Activated CD8-positive, alpha-beta memory T cell treated with anti-CD3 and anti-CD28 coated beads, Interleukin-2, amount 50 U/mL, for 1 hour (primary cell): ENCODE results near the gene TMEM132A.

Source experiments
- DNase-seq: peaks from one replicate; pipeline ENCODE4 v3.0.0-alpha.2; 2020; ENCODE audit errors: extremely low read depth

Gene TMEM132A

DNA sequence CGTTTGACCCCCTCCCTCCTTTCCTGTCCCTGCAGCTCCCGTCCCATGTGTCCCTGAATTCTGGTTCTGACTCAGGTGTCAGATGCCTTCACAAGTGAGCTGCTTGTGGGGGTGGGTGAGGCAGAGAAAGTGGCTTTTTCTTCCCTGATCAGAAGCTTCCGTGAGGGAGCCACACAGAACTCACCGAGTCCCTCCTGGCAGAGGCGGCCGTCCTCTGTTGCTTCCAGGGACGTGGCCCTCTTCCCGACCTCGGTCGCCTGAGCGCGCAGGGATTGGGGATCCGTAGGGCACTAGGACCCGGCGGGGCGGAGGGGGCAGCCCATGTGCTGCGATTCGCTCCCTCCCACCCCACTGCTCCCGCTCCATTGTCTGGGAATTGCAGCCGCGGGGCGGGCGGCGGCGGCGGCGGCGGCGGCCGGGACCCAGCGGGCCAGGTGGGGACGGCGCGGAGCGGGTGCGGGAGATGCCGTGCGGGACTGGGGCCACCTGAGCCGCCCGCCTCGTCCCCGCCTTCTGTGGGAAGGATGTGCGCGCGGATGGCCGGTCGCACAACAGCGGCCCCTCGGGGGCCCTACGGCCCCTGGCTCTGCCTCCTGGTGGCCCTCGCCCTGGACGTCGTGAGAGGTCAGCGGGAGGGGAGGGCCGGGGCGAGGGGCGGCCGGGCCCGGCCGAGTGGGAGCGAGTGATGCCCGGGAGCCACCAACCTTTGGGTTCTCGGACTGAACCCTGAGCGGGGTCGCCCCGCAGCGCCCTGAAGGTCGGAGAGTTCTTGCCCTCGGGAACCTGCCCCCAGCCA is at the start of gene TMEM132A:
Gene TMEM132A (plus strand): TSS at position 351 of the 796 bp plus-strand sequence. CDS start 174 bp downstream, at position 525.
- DNase-seq: no peak

DNA sequence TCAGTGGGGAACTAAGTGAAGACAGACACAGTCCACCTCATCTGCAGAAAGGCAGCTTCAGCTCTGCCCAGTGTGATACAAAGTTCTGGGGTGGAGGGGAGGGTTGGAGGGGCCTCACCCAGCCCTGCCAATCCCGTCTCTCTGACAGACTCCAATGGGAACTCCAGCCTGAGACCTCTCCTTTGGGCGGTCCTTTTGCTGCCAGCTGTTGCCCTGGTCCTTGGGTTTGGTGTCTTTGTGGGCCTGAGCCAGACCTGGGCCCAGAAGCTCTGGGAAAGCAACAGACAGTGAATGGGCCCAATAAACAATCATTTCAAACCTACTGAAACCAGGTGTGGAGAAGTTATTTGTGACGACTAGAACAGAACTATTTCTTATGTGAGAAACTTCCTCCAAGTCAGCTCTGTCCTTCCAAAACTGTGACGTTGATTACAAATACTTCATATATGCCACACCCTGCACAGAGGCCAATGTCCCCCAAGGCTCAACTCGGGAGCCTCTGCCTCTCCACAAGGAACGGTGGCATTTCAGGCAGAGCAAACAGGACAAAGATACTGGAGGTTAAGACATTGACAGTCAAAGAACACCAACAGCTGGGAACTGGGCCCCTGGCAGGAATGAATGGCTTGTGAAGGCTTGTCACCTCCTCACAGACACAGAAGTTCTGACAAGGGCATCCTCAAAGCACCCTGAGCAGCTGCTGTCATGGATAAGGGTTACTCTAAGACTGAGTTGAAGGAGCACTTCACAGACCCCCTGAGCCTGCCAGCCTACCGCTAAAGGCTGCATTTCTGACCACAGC is 48.7 kb upstream of the TMEM132A start:
- no peak for DNase-seq

DNA sequence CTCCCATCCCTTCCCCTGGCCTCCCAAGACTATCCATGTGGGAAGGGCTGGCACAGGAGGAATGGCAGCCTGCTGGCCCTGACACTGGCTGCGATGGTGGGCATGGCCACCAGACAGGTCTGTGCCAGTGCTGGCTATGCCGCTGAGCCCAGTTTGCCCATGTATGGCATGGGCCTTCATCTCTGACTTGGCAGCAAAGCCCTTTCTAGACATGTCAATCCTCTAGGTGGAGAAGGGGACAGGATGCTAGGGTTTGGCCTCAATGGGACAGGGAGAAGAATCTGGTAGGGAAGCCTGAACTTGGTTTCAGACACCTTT is 48.1 kb upstream of the TMEM132A start:
- no peak for DNase-seq

DNA sequence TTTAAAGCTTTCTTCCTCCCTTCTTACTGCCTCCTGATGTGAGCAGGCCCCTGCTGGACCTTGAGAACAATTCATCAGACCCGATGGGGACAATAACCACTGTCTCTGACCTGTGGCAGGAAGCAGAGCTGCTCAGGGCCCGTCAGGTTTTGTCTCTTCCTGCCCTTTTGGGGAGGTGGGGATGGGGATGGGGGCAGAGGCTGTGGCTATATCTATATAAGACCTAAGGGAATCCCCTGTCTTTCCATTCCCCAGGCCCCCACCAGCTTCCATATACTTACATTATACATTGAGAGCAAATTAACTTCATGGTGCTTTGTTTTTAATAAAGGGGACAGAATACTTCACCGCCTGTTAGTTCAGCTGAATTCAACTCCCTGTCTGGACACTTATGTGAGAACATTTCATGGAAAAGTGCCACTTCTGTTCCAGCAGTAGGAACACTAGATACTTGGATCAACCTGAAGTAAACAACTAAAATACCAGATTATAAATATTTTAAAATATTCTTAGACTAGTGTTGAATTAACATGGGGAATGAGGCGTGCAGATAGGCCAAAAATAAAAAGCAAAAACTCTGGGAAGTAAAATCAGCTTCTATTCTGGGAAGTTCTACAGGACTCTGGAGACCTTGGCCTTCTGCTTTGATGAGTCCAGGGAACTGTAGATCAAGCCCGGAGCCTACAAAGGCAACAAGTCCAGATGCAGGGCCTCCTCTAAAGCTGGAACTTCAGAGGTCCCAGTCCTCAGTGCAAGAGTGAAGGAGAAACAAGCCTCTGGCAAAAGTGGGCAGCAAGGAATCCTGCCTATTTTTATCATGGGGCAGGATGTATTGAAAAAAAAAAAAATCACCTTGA is 45.8 kb upstream of the TMEM132A start:
- no peak for DNase-seq

DNA sequence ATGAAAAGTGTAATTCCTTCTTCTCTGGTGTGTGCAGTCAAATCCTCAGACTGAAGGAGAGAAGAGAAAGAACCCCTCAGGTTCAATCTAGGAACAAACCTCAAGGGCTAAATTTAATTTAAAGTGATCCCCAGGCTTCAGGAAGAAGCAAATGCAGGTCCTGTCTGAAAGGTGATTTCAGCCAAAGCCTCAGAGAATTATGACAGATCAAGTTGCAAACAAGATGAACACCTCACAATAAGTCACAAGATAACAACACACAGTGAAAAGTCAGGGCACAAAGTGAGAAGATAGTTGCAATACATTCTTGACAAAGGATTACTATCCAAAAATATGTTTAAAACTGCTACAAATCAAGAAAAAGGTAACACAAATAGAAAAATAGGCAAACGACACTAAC is 45.2 kb upstream of the TMEM132A start:
- DNase-seq: no peak

DNA sequence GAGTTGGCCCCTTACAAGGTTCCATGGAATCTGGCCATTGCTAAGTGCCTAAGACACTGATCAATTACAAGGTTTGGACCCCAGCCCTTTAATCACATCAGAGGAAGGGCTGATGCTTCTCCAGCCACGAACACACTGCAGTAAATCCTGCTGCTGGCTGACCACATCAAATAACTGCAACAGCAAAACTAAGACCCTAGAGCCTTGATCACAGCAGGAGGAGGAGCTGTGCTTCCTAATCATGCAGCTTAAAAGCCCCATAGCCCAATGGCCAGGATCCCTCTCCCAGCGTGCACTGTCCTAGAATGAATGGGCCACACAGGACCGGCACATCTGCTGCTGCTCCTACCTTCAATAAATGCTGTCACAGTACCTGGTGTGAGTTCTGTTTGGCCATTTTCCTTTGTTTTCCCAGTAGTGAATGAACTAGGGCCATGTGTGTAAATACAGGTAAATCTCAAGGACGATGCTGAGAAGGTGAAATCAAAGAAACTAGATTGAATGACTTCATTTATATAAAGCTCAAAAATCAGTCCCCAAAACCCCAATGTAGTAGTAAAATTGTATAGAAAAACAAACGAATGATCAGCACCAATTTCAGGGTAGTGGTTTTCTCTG is 44.2 kb upstream of the TMEM132A start:
- no peak for DNase-seq

DNA sequence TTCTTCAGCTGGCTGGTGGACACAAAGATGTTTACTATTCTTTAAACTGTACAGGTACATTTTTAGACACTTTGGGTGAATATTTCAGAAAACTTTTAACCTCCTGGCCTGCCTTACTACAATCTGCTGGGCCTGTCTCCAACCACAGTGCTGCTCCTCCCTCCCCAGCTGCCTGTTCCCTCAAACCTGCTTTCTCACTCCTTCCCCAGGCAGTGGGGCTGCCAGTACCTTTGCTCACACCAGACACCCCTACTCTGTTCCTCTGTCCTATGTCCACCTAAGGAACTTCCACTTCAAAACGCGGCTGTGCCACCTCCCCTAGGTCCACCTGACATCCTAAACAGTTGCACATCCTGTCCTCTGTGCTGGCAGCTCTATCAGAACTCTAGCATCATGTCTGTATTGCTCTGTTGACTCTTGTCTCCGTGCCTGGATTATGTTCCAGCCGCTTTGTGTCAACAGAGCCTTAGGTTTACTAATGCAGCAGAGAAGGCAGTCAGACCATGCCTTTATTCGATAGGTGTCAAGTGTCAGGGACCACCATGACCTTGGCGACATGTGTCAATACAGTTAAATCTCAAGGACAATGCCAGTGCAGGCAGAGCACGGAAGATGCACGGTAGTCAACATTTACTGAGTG is 43.5 kb upstream of the TMEM132A start:
- DNase-seq: no peak

- no peak for DNase-seq
Measured at GRCh38 chr11:60887556-60887955, 36.7 kb upstream of the TMEM132A start.

DNA sequence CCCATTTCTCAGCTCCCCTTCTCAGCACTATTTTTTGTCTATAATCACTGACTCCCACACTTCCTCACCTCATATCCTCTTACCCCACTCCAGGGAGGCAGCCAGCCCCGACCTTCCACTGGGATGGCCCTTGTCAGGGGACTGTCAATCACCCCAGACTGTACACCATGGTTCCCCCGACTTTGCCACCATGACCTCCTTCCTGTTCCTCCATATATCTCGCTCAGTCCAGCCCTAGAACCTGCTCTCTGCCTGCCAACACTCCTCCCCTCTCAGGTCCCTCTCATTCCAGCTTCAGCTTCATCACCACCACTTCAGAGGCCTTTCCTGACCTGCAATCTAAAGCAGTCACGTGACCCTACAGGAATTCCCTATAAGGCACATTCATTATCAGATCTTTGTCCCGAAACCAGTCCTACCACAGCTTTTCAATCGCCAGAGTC is 34.4 kb upstream of the TMEM132A start:
- DNase-seq: no peak

- no peak for DNase-seq
Measured at GRCh38 chr11:60890696-60891095, 33.6 kb upstream of the TMEM132A start.

- no peak for DNase-seq
Measured at GRCh38 chr11:60891103-60891741, 33.0 kb upstream of the TMEM132A start.

DNA sequence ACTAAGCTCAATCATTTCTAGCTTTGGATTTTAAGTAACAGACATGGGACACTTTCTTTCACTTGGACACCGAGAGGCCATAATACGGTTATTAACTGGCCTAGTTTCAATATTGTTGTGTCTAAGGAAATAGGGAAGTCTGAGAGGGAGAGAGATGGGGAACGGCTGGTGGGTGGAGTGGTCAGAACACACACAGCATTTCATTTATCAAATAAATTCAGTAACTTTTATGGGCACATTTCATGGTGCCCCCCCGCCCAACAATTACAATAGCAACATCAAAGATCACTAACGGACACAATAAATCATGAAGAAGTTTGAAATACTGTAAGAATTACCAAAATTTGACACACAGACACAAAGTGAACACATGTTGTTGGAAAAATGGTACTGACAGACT is 28.6 kb upstream of the TMEM132A start:
- DNase-seq: no peak

- DNase-seq: no peak
Measured at GRCh38 chr11:60897496-60897895, 26.8 kb upstream of the TMEM132A start.

GRCh38 chr11:60899046-60899936 is 25.0 kb upstream of the TMEM132A start:
- no peak for DNase-seq

GRCh38 chr11:60899977-60900376 is 24.3 kb upstream of the TMEM132A start:
- no peak for DNase-seq

GRCh38 chr11:60900673-60901404 is 23.4 kb upstream of the TMEM132A start:
- DNase-seq: no peak

GRCh38 chr11:60902625-60903024 is 21.6 kb upstream of the TMEM132A start:
- DNase-seq: no peak

GRCh38 chr11:60905047-60905446 is 19.2 kb upstream of the TMEM132A start:
- DNase-seq: no peak

- no peak for DNase-seq
Measured at GRCh38 chr11:60905551-60906113, 18.6 kb upstream of the TMEM132A start.
